Muscle layer of duodenum (tissue), 2 donors: ENCODE data around the gene HNRNPL.
A peak's percentile ranks its signal among the peaks of the same experiment; 100 is the strongest.
"Not testable (repeated sequence)": the region's sequence is repeated elsewhere in the genome, so short reads cannot be mapped to it uniquely, and the experiment has no call there.

Experiments
- H3K27ac ChIP-seq: one replicate; pipeline ENCODE4 v1.7.0; 2013; ENCODE audit warnings: mild to moderate bottlenecking, low read length
- H3K27me3 ChIP-seq: one replicate; pipeline ENCODE4 v1.7.0; 2013; ENCODE audit warnings: low read depth, mild to moderate bottlenecking, control low read depth, low read length
- H3K36me3 ChIP-seq, 2 donors: one replicate each; pipeline ENCODE4 v1.7.0; 2013; ENCODE audit warnings: low read length in 2 of 2, control low read depth in 1 of 2, mild to moderate bottlenecking in 1 of 2; ENCODE audit not compliant: insufficient read depth in 2 of 2, control insufficient read depth in 1 of 2
- H3K4me1 ChIP-seq, 2 donors: one replicate each; pipeline ENCODE4 v1.7.0; 2013; ENCODE audit warnings: low read length in 2 of 2, mild to moderate bottlenecking in 2 of 2, control low read depth in 1 of 2, moderate library complexity in 1 of 2; ENCODE audit not compliant: insufficient read depth in 2 of 2, control insufficient read depth in 1 of 2
- H3K4me3 ChIP-seq, 2 donors: one replicate each; pipeline ENCODE4 v1.7.0; 2013; ENCODE audit warnings: low read length in 2 of 2, low read depth in 1 of 2, mild to moderate bottlenecking in 1 of 2
- H3K9me3 ChIP-seq, 2 donors: one replicate each; pipeline ENCODE4 v1.7.0; 2013; ENCODE audit warnings: low read length in 2 of 2, control low read depth in 1 of 2, mild to moderate bottlenecking in 1 of 2; ENCODE audit not compliant: control insufficient read depth in 1 of 2
- donor health status: healthy.

HNRNPL gene

GRCh38 chr19:38836983-38837626, 12.7 kb downstream of the HNRNPL start:
- peaks cover 55 to 62% of the 10 kb centered on the region in 2 donors for H3K36me3 ChIP-seq
- no peaks in the 10 kb centered on the region for H3K27me3 ChIP-seq
- H3K4me1 ChIP-seq, result peaks cover 0 to 6% of the 10 kb centered on the region in 2 donors
- no peak overlapping the region for H3K27ac ChIP-seq
- H3K9me3 ChIP-seq, result no peaks in the 10 kb centered on the region
- no peak overlapping the region for H3K4me3 ChIP-seq

- Histone ChIP-seq H3K9me3 (no peaks in the 10 kb centered on the region), H3K4me3 (no peak overlapping the region), H3K27me3 (no peaks in the 10 kb centered on the region), H3K27ac (no peak overlapping the region), H3K4me1 (peaks cover 0 to 7% of the 10 kb centered on the region in 2 donors), H3K36me3 (peaks cover 48 to 57% of the 10 kb centered on the region in 2 donors)
Observed at GRCh38 chr19:38836159-38836982, 13.4 kb downstream of the HNRNPL start.

DNA sequence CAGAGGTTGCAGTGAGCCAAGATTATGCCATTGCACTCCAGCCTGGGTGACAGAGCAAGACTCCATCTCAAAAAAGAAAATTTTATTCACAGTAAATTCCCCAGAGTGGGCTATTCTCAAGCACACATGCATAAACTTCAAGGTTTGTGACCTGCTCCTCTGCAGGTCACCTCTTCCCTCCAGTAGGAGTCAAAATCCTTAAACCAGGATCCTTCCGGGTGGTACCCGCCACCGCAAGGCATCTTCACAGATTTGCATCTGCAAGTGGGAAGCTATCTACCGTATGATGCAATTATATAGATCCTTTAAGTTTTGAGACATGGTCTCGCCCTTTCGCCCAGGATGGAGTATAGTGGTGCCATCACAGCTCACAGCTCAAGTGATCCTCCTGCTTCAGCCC, 15.2 kb downstream of the HNRNPL start:
- Histone ChIP-seq H3K36me3 (peaks cover 37 to 48% of the 10 kb centered on the region in 2 donors), H3K4me1 (peaks cover 0 to 22% of the 10 kb centered on the region in 2 donors)

GRCh38 chr19:38834104-38834490, 15.7 kb downstream of the HNRNPL start:
- peaks cover 32 to 45% of the 10 kb centered on the region in 2 donors for H3K36me3 ChIP-seq
- no peak overlapping the region for H3K4me3 ChIP-seq
- no peaks in the 10 kb centered on the region for H3K9me3 ChIP-seq
- no peaks in the 10 kb centered on the region for H3K27me3 ChIP-seq
- no peak overlapping the region for H3K27ac ChIP-seq
- peaks cover 0 to 22% of the 10 kb centered on the region in 2 donors for H3K4me1 ChIP-seq

More for the DNA sequence above, 15.2 kb downstream of the HNRNPL start:
- Histone ChIP-seq H3K4me3 (no peak overlapping the region), H3K9me3 (no peaks in the 10 kb centered on the region), H3K27me3 (no peaks in the 10 kb centered on the region), H3K27ac (no peak overlapping the region)

DNA sequence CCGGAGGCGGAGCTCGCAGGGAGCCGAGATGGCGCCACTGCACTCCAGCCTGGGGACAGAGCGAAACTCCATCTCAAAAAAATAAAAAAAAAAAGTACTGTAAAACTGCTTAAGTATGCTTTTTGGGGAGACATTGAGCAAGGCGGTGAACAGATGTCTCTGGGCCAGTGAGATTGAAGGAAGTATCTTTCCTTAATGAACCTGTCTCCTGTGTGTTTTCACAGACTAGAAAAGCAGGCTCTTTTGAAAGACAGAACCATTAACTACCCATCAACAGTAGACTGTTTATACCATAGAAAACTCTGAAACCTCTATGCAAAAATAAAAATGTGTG, 16.7 kb downstream of the HNRNPL start:
- no peak overlapping the region for H3K27ac ChIP-seq
- H3K36me3 ChIP-seq, result peaks cover 22 to 44% of the 10 kb centered on the region in 2 donors
- peaks cover 0 to 22% of the 10 kb centered on the region in 2 donors for H3K4me1 ChIP-seq
- no peak overlapping the region for H3K4me3 ChIP-seq
- no peaks in the 10 kb centered on the region for H3K27me3 ChIP-seq
- no peaks in the 10 kb centered on the region for H3K9me3 ChIP-seq

DNA sequence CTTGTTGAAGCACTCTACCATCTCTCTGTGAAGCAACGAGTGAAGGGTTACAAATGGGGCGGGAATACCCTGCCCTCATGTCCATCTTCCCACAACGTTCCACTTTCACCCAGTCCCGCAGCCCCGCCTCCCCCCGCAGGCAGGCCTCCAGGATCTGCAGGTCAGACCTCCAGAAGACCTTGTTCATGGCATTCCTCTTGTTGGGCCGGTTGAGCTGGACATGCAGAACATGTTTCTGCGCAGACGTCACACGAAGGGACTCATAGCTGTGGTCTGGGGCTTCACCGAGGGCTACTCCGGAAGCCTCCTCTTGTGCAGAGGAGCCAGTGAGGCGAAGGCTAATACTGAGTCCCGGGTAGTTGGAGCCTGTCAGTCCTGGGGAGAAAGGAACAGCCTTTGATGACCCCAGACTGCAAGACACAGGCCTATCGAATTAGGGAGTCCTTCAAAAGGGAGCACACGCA, 18.6 kb downstream of the HNRNPL start:
- Histone ChIP-seq H3K36me3 (peaks cover 4 to 37% of the 10 kb centered on the region in 2 donors), H3K9me3 (no peaks in the 10 kb centered on the region), H3K27ac (peak overlapping the region; percentile 85), H3K27me3 (no peaks in the 10 kb centered on the region), H3K4me3 (peak overlapping the region; percentile 88 to 93), H3K4me1 (peaks cover 0 to 29% of the 10 kb centered on the region in 2 donors)

GRCh38 chr19:38830039-38830733, 19.6 kb downstream of the HNRNPL start:
- Histone ChIP-seq H3K36me3 (peaks cover 0 to 33% of the 10 kb centered on the region in 2 donors), H3K27ac (no peak overlapping the region), H3K4me3 (peak overlapping the region in 1 of 2 donors; percentile 93), H3K27me3 (no peaks in the 10 kb centered on the region), H3K4me1 (peaks cover 0 to 29% of the 10 kb centered on the region in 2 donors), H3K9me3 (no peaks in the 10 kb centered on the region)

GRCh38 chr19:38829203-38829602, 20.6 kb downstream of the HNRNPL start:
- not testable (repeated sequence) for H3K27ac ChIP-seq
- Histone ChIP-seq H3K36me3 (peaks cover 0 to 33% of the 10 kb centered on the region in 2 donors), H3K4me1 (peaks cover 0 to 29% of the 10 kb centered on the region in 2 donors)

DNA sequence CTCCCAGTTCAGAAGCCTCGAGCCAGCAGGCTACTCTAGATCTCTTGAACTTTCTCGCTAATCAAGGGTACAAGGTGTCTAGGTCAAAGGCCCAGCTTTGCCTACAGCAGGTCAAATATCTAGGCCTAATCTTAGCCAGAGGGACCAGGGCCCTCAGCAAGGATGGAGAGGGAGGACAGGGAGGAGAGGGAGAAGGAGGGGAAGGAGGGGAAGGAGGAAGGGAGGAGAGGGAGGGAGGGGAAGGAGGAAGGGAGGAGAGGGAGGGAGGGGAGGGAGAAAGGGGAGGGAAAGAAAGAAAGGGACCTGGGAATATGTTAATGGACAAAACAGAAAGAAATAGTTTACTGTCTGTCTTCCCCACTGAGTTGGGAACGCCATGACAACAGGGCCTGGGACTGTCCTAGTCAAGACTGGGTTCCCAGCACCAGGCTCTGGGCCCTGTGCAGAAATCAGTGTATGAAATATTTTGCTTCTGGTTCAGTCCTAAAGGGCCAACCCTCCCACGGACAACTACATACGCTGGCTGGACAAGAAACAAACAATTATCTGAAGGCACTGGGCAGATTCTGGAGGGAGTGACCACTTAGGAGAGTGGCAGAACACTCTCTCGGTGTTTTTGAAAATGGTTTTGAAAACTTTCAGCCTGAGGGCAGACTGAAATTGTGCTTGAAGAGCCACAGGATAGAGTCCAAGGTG, 22.8 kb downstream of the HNRNPL start:
- peaks cover 0 to 22% of the 10 kb centered on the region in 2 donors for H3K4me1 ChIP-seq
- no peak overlapping the region for H3K27ac ChIP-seq
- H3K27me3 ChIP-seq, result no peaks in the 10 kb centered on the region
- peaks cover 0 to 40% of the 10 kb centered on the region in 2 donors for H3K36me3 ChIP-seq
- H3K9me3 ChIP-seq, result no peaks in the 10 kb centered on the region
- no peak overlapping the region for H3K4me3 ChIP-seq

More at GRCh38 chr19:38829203-38829602, 20.6 kb downstream of the HNRNPL start:
- not testable (repeated sequence) for H3K9me3 ChIP-seq, H3K4me3 ChIP-seq, H3K27me3 ChIP-seq

DNA sequence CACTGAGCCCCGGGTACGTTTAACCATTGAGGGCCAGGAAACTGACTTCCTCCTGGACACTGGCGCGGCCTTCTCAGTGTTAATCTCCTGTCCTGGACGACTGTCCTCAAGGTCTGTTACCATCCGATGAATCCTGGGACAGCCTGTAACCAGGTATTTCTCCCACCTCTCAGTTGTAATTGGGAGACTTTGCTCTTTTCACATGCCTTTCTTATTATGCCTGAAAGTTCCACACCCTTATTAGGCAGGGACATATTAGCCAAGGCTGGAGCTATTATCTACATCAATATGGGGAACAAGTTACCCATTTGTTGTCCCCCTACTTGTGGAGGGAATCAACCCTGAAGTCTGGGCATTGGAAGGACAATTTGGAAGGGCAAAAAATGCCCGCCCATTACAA, 23.9 kb downstream of the HNRNPL start:
- not testable (repeated sequence) for H3K4me3 ChIP-seq, H3K9me3 ChIP-seq, H3K27me3 ChIP-seq, H3K27ac ChIP-seq
- H3K4me1 ChIP-seq, result peaks cover 0 to 20% of the 10 kb centered on the region in 2 donors
- peaks cover 0 to 45% of the 10 kb centered on the region in 2 donors for H3K36me3 ChIP-seq
